ENCODE measurements around the gene JMJD8. TPM values are rescaled to one million over a fixed set of nuclear protein-coding genes. Genes with fewer than 3 reads are reported as not detected.

The JMJD8 gene
- total and polyA plus RNA-seq, 9 of the 15 experiments (the other 6 are each of a cell fraction or from before 2014, with no cell fraction given): 1.2 to 50.6 (median 29.3) TPM

DNA sequence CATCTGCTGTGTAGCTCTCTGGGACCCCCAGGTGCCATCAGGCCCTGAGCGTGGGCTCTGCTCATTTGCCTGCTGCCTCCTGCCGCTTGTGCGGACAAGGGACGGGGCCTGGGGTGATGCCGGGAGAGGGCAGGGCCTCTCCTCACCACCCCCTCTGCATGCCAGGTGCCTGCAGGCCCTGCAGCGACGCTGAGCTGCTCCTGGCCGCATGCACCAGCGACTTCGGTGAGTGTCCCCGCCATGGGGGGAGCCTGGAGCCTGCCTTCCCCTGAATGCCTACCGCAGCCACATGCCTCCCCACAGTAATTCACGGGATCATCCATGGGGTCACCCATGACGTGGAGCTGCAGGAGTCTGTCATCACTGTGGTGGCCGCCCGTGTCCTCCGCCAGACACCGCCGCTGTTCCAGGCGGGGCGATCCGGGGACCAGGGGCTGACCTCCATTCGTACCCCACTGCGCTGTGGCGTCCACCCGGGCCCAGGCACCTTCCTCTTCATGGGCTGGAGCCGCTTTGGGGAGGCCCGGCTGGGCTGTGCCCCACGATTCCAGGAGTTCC is 32.7 kb upstream of the JMJD8 start:
- FAIRE-seq (no peak), ATAC-seq (no peak), DNase-seq (ENCODE audit: extremely low read depth in 1 of 4, low spot score in 3 of 4) (no peak)
- Histone ChIP-seq H2AFZ (ENCODE audit: low read depth, low read length) (no peak overlapping the region), H3K9ac (ENCODE audit: insufficient read depth in 1 of 2, low read depth in 2 of 2, low read length in 2 of 2) (peak overlapping the region in 1 of 2 experiments; percentile 92; a peak in 2 of 4 replicates), H3K79me2 (ENCODE audit: control insufficient read depth, insufficient read depth, low read length) (peaks cover 38% of the 10 kb centered on the region), H3K27me3 (ENCODE audit: control insufficient read depth in 2 of 2, insufficient read depth in 2 of 2, low read length in 2 of 2) (no peaks in the 10 kb centered on the region), H3K27ac (ENCODE audit: extremely low read depth, low read depth, low read length) (no peak overlapping the region), H3K9me1 (ENCODE audit: control insufficient read depth, insufficient read depth, low read length) (peaks cover 3% of the 10 kb centered on the region), H4K20me1 (replicated peaks; ENCODE audit: control insufficient read depth, insufficient read depth, low read length) (no peaks in the 10 kb centered on the region; the same call in 1 of the 2 replicates), H3K36me3 (ENCODE audit: control insufficient read depth, insufficient read depth, low read length) (peaks cover 19% of the 10 kb centered on the region; the same call in 2 of the 3 replicates), H3K9me3 (replicated peaks; ENCODE audit: control insufficient read depth, insufficient read depth, low read depth, low read length) (no peaks in the 10 kb centered on the region), H3K4me3 (no peak overlapping the region), H3K4me2 (ENCODE audit: insufficient read depth, low read length) (no peak overlapping the region), H3K4me1 (replicated peaks in 1 of 2; ENCODE audit: control insufficient read depth in 2 of 2, insufficient read depth in 2 of 2, low read length in 2 of 2) (peaks cover 12 to 86% of the 10 kb centered on the region in 2 experiments; a peak in 4 of 5 replicates)
- ChIA-PET POLR2A (interaction anchor here (0.9 to 1.5 kb wide), 2 partner anchors 10 to 26 kb away, joined by 4 read pairs; partner anchors contain the start of gene WDR24), CTCF (ENCODE audit: low intra/inter-chr PET ratio) (no interaction called here)
- 94% methylated on average over 25 of the region's 29 CpGs for WGBS (ENCODE audit: insufficient coverage, low coverage, missing lambda C conversion rate)
- intact Hi-C loops (cut with micrococcal nuclease) (no loop called here), in situ Hi-C loops (cut with MboI) (loop anchor here (10.0 kb wide), 1 partner anchor 338 kb away; no protein-coding TSS in a partner anchor)
- no TSS peak for BruUV-seq (replicated peaks)
- no peak for TF ChIP-seq ZFP30 (CRISPR knock-in tag; IDR thresholded peaks at IDR 0.05; ENCODE audit: borderline replicate concordance)
- peak; percentile 67 for TF ChIP-seq POLR2G (IDR thresholded peaks at IDR 0.05; ENCODE audit: low read depth, low read length)
- TF ChIP-seq, protein P1, sequence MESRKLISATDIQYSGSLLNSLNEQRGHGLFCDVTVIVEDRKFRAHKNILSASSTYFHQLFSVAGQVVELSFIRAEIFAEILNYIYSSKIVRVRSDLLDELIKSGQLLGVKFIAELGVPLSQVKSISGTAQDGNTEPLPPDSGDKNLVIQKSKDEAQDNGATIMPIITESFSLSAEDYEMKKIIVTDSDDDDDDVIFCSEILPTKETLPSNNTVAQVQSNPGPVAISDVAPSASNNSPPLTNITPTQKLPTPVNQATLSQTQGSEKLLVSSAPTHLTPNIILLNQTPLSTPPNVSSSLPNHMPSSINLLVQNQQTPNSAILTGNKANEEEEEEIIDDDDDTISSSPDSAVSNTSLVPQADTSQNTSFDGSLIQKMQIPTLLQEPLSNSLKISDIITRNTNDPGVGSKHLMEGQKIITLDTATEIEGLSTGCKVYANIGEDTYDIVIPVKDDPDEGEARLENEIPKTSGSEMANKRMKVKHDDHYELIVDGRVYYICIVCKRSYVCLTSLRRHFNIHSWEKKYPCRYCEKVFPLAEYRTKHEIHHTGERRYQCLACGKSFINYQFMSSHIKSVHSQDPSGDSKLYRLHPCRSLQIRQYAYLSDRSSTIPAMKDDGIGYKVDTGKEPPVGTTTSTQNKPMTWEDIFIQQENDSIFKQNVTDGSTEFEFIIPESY (CRISPR knock-in tag; IDR thresholded peaks at IDR 0.05): peak; percentile 95
- TF ChIP-seq, protein P2, sequence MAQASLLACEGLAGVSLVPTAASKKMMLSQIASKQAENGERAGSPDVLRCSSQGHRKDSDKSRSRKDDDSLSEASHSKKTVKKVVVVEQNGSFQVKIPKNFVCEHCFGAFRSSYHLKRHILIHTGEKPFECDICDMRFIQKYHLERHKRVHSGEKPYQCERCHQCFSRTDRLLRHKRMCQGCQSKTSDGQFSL (CRISPR knock-in tag; IDR thresholded peaks at IDR 0.05): 0 out of 2 replicates have a peak, but pooled peaks have one; percentile 6
- TF ChIP-seq, protein P2 (tag; IDR thresholded peaks at IDR 0.05): no peak

Data from K562 (cell line).